GM21529 (cell line): Measurements from ENCODE around the gene FBXL17.
"Not testable (repeated sequence)": the region's sequence is repeated elsewhere in the genome, so short reads cannot be mapped to it uniquely, and the experiment has no call there.

Source experiments
- ATAC-seq: cut with Tn5 transposase; IDR thresholded peaks from one replicate; pipeline ENCODE4 v1.9.1; 2021; ENCODE audit not compliant: unreplicated experiment

The FBXL17 gene

GRCh38 chr5:108315829-108316228, 66.1 kb downstream of the FBXL17 start:
- ATAC-seq, result no peak

DNA sequence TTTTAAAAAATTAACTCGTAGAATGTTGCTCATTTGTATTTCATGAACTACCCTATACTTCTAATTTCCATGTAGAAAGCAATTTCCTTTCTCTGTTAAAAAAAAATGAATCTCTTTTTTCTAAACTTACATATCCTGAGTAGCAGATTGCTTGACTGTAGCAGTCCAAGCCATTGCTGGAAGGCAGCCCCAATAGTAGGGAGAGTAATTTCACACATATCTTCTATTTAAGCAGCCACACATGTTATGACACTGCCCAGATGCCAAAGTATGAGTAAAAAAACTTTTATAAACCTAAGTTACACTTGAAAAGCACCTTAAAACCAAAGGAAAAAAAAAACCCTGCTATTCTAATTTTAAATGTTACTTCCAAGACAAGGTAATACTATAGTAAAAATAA, 69.6 kb downstream of the FBXL17 start:
- ATAC-seq, result no peak

DNA sequence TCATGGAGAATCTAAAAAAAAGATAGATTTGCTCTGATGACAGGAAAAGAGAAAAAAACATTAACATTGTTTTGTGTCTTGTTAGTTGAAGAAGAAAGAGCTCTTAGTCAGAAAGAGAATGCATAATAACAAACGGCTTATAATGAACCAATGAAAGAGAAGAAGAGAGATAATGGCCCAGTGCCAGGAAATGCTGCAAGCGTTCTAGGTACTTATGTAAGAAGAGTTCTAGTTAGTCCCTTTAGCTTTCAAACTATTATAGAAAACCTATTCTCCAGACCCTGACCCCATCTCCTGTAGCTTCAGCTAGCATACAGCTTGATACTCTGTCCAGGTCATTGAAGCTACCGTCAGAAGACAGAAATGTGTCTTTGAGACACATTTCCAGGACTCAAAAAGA, 70.2 kb downstream of the FBXL17 start:
- no peak for ATAC-seq

- ATAC-seq, result no peak
These were observed 78.3 kb downstream of the FBXL17 start for GRCh38 chr5:108303611-108304010.

DNA sequence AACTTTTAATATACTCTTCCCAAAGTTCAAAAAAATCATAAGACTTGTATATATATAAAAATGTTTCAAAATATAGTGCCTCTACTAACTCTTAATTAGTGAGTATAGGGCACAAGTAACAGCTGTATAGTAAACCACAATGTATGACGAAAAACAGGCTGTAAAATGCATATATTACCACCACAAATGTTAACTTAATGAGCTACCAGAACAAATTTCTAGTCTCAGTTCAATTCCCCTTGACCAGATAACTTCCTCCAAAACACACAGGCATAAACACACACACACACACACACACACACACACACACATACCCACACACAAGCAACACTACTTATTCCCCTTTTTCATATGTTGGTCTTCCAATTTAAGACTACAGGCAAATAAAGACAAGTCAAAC, 78.8 kb downstream of the FBXL17 start:
- no peak for ATAC-seq

- ATAC-seq, result no peak
These were observed 84.8 kb downstream of the FBXL17 start for GRCh38 chr5:108297042-108297601.

- ATAC-seq, result no peak
These were observed 86.1 kb downstream of the FBXL17 start for GRCh38 chr5:108295578-108296368.

- ATAC-seq, result no peak
These were observed 100.8 kb downstream of the FBXL17 start for GRCh38 chr5:108280960-108281569.

DNA sequence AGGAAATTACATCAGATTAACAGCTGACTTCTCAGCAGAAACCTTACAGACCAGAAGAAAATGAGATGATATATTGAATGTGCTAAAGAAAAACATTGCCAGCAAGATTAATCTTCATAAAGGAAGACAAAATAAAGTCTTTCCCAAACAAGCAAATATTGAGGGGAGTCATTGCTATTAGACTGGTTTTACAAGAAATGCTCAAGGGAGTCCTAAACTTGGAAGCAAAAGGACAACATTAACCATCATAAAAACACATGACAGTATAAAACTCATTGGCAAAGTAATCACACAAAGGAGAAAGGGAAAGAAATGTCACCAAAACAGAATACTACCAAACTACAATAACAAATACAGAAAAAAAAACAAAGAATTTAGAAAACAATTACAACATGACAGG, 101.7 kb downstream of the FBXL17 start:
- ATAC-seq, result no peak

GRCh38 chr5:108278285-108279240, 103.3 kb downstream of the FBXL17 start:
- no peak for ATAC-seq

DNA sequence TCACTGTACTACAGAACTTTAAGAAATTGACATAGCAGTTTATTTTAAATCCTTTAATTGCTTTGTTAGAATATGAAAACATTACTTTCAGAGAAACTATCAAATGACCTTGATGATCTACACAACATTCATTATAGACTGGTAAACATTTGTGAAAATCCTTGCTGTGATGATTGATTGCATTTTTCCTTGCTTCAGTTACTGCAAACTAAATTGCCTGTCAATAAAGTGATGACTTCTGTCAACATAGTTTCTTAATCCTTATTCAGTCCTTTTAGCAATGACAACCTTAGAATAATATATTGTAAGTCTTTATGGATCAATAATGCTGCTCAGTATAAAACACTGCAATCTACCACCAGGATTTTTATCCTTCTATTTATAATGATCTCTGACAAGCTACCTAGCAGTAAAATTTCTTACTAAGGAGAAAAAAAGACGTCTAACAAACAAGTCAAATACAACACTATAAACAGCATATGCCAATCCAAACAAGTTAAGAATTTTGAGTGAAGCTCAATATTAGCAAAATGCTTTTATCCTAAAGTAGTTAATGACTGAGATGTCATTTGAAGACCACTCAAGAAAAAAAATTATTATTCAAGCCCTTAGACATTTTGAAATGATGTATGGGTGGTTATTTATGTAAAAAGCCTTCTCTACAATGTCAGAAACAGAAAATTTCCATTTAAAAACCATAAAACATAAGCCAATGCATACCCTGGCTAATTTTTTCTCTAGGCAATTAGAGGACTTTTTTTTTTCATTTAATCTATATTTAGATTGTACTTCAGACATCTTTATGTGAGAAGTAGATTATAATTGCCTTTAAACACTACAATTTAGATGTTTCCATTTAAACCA, 105.5 kb downstream of the FBXL17 start:
- no peak for ATAC-seq

DNA sequence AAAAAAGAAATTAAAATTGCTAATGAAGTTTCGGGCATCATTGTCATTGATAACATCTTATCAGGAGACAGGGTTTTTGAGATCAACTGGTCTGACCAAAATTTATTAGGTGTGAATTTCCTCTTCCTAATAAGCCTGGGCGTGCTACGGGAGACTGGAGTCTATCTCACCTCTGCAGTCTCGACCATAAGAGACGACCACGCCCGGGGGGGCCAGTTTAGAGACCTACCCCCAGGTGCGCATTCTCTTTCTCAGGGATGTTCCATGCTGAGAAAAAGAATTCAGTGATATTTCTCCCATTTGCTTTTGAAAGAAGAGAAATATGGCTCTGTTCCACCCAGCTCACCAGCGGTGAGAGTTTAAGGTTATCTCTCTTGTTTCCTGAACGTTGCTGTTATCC, 107.8 kb downstream of the FBXL17 start:
- ATAC-seq, result not testable (repeated sequence)

DNA sequence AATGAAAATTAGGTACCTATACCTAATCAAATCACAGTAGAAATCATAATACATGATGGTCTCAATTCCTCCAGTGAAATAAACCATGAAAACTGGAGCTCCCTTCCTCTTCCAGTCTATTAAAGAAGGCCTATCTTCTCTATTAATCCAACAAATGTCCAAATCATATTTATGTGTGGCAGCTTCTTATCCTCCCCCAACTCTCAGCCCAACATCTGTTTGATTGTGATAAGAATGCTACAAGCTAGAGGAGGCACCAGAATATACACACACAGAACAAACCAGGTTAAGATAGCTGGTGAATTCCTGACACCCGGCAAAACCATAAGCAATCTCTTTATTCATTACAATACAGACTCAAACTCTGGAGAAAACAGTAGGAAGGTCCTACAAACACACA, 110.8 kb downstream of the FBXL17 start:
- ATAC-seq, result no peak

- ATAC-seq, result no peak
These were observed 115.7 kb downstream of the FBXL17 start for GRCh38 chr5:108266242-108266641.

DNA sequence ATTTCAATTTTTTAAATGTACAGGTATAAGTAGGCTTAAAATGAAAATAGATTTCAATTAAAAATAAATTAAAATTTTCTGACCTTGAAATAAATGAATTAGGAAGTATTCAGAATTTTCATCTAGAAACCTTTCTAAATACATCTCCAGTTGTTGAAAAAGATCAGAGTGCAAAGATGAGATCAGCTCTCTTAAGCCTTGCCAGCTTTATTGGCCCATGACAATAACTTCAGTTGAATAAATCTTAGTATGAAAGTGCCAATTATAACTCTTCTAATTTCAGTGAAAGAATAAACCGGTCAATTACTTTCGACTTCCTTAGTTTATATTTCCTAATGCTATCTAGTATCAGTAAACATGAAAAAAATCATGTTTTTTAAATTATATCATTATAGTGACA, 117.4 kb downstream of the FBXL17 start:
- no peak for ATAC-seq

- ATAC-seq, result no peak
These were observed 118.6 kb downstream of the FBXL17 start for GRCh38 chr5:108263338-108263737.

- ATAC-seq, result no peak
These were observed 121.1 kb downstream of the FBXL17 start for GRCh38 chr5:108260858-108261170.

- peak; percentile 96 for ATAC-seq
These were observed 121.6 kb downstream of the FBXL17 start for GRCh38 chr5:108260117-108260857.

DNA sequence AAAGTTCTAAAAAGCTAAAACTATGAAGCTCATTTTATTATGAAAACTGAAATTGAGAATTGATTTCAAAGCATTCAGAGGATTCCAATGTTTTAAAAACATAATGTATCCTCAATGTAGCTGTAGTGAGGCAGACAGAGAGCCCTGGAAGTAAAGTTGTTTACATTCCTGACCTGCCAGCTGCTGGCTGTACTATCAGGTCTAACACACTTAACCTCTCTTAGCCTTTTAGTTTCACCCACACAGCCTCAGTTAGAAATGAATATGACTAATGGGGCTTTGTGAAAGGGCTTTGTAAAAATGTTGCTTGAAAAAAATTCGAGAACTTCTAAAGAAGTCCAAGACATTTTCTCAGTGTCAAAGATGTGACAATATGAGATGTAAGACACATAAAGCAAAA, 122.6 kb downstream of the FBXL17 start:
- no peak for ATAC-seq

DNA sequence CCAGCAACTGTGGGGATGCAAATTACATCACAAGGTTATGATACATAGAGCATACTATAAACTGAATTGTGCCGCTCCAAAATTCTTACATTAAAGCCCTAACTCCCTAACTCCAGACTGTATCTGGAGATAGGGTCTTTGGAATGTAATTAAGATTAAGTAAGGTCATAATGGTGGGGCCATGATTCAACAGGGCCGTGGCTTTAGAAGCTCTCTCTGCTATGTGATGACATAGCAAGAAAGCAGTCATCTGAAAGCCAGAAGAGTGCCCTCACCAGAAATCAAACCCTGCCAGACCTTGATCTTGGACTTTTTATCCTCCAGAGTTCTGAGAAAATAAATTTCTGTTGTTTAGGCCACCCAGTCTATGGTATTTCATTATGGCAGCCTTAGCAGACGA, 123.9 kb downstream of the FBXL17 start:
- no peak for ATAC-seq
